Liver (tissue), 9 donors: ENCODE data around the gene NEUROG3. TPM values are rescaled to one million over a fixed set of nuclear protein-coding genes. Genes with fewer than 3 reads are reported as not detected.

Experiments
- DNase-seq: peaks from one replicate; pipeline ENCODE4 v3.0.0-alpha.2; 2017; ENCODE audit warnings: low spot score
- H3K27ac ChIP-seq, 2 donors: one replicate each; pipeline ENCODE4 v1.7.0; 2013; ENCODE audit warnings: inconsistent platforms in 2 of 2, low read length in 2 of 2, control low read depth in 1 of 2, low read depth in 1 of 2, mild to moderate bottlenecking in 1 of 2
- H3K27me3 ChIP-seq, 4 donors: one replicate each; pipeline versions ENCODE4 v1.6.1 to v1.7.0; 2013; ENCODE audit warnings: low read length in 3 of 4, inconsistent platforms in 1 of 4, mild to moderate bottlenecking in 1 of 4, moderate library complexity in 1 of 4; ENCODE audit not compliant: control insufficient read depth in 4 of 4, insufficient read depth in 4 of 4
- H3K36me3 ChIP-seq, 4 donors: one replicate each; pipeline versions ENCODE4 v1.6.1 to v1.7.0; 2013; ENCODE audit warnings: low read length in 3 of 4, mild to moderate bottlenecking in 3 of 4, low read depth in 1 of 4, moderate library complexity in 1 of 4; ENCODE audit not compliant: control insufficient read depth in 4 of 4, insufficient read depth in 3 of 4
- H3K4me1 ChIP-seq, 4 donors: one replicate each; pipeline versions ENCODE4 v1.6.1 to v1.7.0; 2013; ENCODE audit warnings: low read length in 3 of 4, mild to moderate bottlenecking in 3 of 4, moderate library complexity in 1 of 4; ENCODE audit not compliant: control insufficient read depth in 4 of 4, insufficient read depth in 4 of 4
- H3K4me3 ChIP-seq, 3 donors: one replicate each; pipeline versions ENCODE4 v1.6.1 to v1.7.0; 2013; ENCODE audit warnings: low read length in 3 of 3, control low read depth in 1 of 3, low read depth in 1 of 3, mild to moderate bottlenecking in 1 of 3
- H3K9ac ChIP-seq, 2 donors: one replicate each; pipeline ENCODE4 v1.7.0; 2013; ENCODE audit warnings: low read length in 2 of 2, mild to moderate bottlenecking in 2 of 2, moderate library complexity in 2 of 2, control low read depth in 1 of 2, low read depth in 1 of 2
- H3K9me3 ChIP-seq, 4 donors: one replicate each; pipeline versions ENCODE4 v1.6.1 to v1.7.0; 2013; ENCODE audit warnings: low read length in 3 of 4; ENCODE audit not compliant: control insufficient read depth in 4 of 4
- ATF3 ChIP-seq: IDR thresholded peaks from 2 replicates; pipeline ENCODE4 v1.6.1; 2016; ENCODE audit warnings: antibody characterized with exemption
- CTCF ChIP-seq: fragments of 150-350 bp; IDR thresholded peaks from 2 replicates; pipeline ENCODE4 v1.5.1; 2017; ENCODE audit warnings: improper control_type of control experiment, low read depth, low read length; ENCODE audit not compliant: missing input control
- EGR1 ChIP-seq, 2 donors: IDR thresholded peaks; 2 replicates each; pipeline ENCODE4 v1.6.1; 2016 to 2018; ENCODE audit warnings: antibody characterized with exemption in 2 of 2, low read depth in 2 of 2
- FOXA1 ChIP-seq: IDR thresholded peaks from 2 replicates; pipeline ENCODE4 v1.6.1; 2016; ENCODE audit warnings: antibody characterized with exemption
- FOXA2 ChIP-seq: IDR thresholded peaks from 2 replicates; pipeline ENCODE4 v1.6.1; 2016; ENCODE audit warnings: antibody characterized with exemption
- GABPA ChIP-seq, 2 donors: IDR thresholded peaks in 1 of 2; conservative IDR thresholded peaks in 1 of 2; 2 replicates each; pipeline ENCODE4 v1.6.1; 2016; ENCODE audit warnings: antibody characterized with exemption in 2 of 2, mild to moderate bottlenecking in 1 of 2, moderate library complexity in 1 of 2
- HNF4A ChIP-seq, 2 donors: conservative IDR thresholded peaks; 2 replicates each; pipeline ENCODE4 v1.6.1; 2016; ENCODE audit warnings: antibody characterized with exemption in 2 of 2, mild to moderate bottlenecking in 2 of 2
- HNF4G ChIP-seq: IDR thresholded peaks from 2 replicates; pipeline ENCODE4 v1.6.1; 2016; ENCODE audit warnings: antibody characterized with exemption
- JUND ChIP-seq, 2 donors: IDR thresholded peaks; 2 replicates each; pipeline ENCODE4 v1.6.1; 2016; ENCODE audit warnings: antibody characterized with exemption in 2 of 2
- NR2F2 ChIP-seq: IDR thresholded peaks from 2 replicates; pipeline ENCODE4 v1.6.1; 2016; ENCODE audit warnings: antibody characterized with exemption
- RAD21 ChIP-seq, 2 donors: IDR thresholded peaks; 2 replicates each; pipeline ENCODE4 v1.6.1; 2016; ENCODE audit warnings: antibody characterized with exemption in 2 of 2, mild to moderate bottlenecking in 2 of 2
- RXRA ChIP-seq, 2 donors: IDR thresholded peaks; 2 replicates each; pipeline ENCODE4 v1.6.1; 2017 to 2018; ENCODE audit warnings: antibody characterized with exemption in 2 of 2, mild to moderate bottlenecking in 1 of 2
- SP1 ChIP-seq: IDR thresholded peaks from 2 replicates; pipeline ENCODE4 v1.6.1; 2018; ENCODE audit warnings: antibody characterized with exemption, mild to moderate bottlenecking
- TAF1 ChIP-seq: conservative IDR thresholded peaks from 2 replicates; pipeline ENCODE4 v1.6.1; 2016; ENCODE audit warnings: antibody characterized with exemption, mild to moderate bottlenecking
- WGBS: extraction: QIAGEN DNeasy Blood & Tissue Kit; methylation state at CpG from one replicate; pipeline ENCODE4 v1.1.7; 2013; 5-methylcytosine and 5-hydroxymethylcytosine counted together
- polyA plus RNA-seq, 2 donors: library from polyadenylated mRNA; stranded (reverse) in 1 of 2; unstranded in 1 of 2; fragments of 200-250 nt in 1 of 2; fragments of >200 nt in 1 of 2; fragmentation: Nextera tagmentation in 1 of 2; extraction: Ambion mirVana in 1 of 2; gene quantifications; one replicate each; pipeline versions ENCODE4 v1.2.1 to v1.2.3, GENCODE V29; 2013 to 2015
- total RNA-seq, 2 donors: library from RNA; depleted of rRNA; stranded (reverse); fragments of >200 nt; gene quantifications; one replicate each; pipeline ENCODE4 v1.2.3, GENCODE V29; 2014
- donor health status: healthy.
- donor health status: healthy.
- donor health status: healthy.
- donor health status: healthy.
- donor health status: healthy.

NEUROG3 gene
- total and polyA plus RNA-seq, 4 donors, result not detected

- TF ChIP-seq ATF3 (no peak), HNF4A (conservative IDR thresholded peaks at IDR 0.05) (no peak), FOXA2 (no peak), NR2F2 (no peak), JUND (IDR thresholded peaks at IDR 0.05) (no peak), RXRA (IDR thresholded peaks at IDR 0.05) (no peak), RAD21 (IDR thresholded peaks at IDR 0.05) (no peak)
- WGBS, result 83% methylated on average over 3 of the region's 3 CpGs
- H3K9ac ChIP-seq, result no peak overlapping the region
- H3K4me1 ChIP-seq, result no peaks in the 10 kb centered on the region
- H3K27me3 ChIP-seq, result no peaks in the 10 kb centered on the region
- H3K27ac ChIP-seq, result no peak overlapping the region
- H3K36me3 ChIP-seq, result no peaks in the 10 kb centered on the region
- DNase-seq, result no peak
- no peaks in the 10 kb centered on the region for H3K9me3 ChIP-seq
- H3K4me3 ChIP-seq, result no peak overlapping the region
Measured at GRCh38 chr10:69584624-69585023, 11.4 kb upstream of the NEUROG3 start.

- 67% methylated on average over 2 of the region's 2 CpGs for WGBS
- no peak for TF ChIP-seq FOXA1
- no peak for TF ChIP-seq NR2F2
- TF ChIP-seq CTCF, result no peak
- no peak for TF ChIP-seq HNF4G
- no peaks in the 10 kb centered on the region for H3K9me3 ChIP-seq
- peaks cover 0 to 6% (median 1%) of the 10 kb centered on the region in 4 donors for H3K4me1 ChIP-seq
- no peak overlapping the region for H3K9ac ChIP-seq
- no peak overlapping the region for H3K4me3 ChIP-seq
- DNase-seq, result no peak
- no peak overlapping the region for H3K27ac ChIP-seq
- H3K36me3 ChIP-seq, result no peaks in the 10 kb centered on the region
- H3K27me3 ChIP-seq, result peaks cover 0 to 9% (median 0%) of the 10 kb centered on the region in 4 donors
Measured at GRCh38 chr10:69583106-69583505, 9.9 kb upstream of the NEUROG3 start.

GRCh38 chr10:69580435-69580834, 7.2 kb upstream of the NEUROG3 start:
- TF ChIP-seq NR2F2 (no peak), FOXA1 (no peak), HNF4A (conservative IDR thresholded peaks at IDR 0.05) (no peak), RAD21 (IDR thresholded peaks at IDR 0.05) (no peak), TAF1 (no peak), EGR1 (IDR thresholded peaks at IDR 0.05; ENCODE audit: low read depth in 2 of 2) (no peak), GABPA (IDR thresholded peaks at IDR 0.05 in 1 of 2, conservative IDR thresholded peaks at IDR 0.05 in 1 of 2) (no peak), HNF4G (no peak), CTCF (no peak), SP1 (no peak)
- peaks cover 0 to 26% (median 2%) of the 10 kb centered on the region in 4 donors for H3K27me3 ChIP-seq
- H3K9me3 ChIP-seq, result no peaks in the 10 kb centered on the region
- no peak overlapping the region for H3K9ac ChIP-seq
- H3K27ac ChIP-seq, result no peak overlapping the region
- H3K4me3 ChIP-seq, result no peak overlapping the region
- peaks cover 0 to 9% (median 3%) of the 10 kb centered on the region in 4 donors for H3K4me1 ChIP-seq
- no peak for DNase-seq
- H3K36me3 ChIP-seq, result no peaks in the 10 kb centered on the region
- 65% methylated on average over 5 of the region's 5 CpGs for WGBS
